GM19328 (cell line): ENCODE results near the gene MCF2L.

Experiments
- ATAC-seq: cut with Tn5 transposase; IDR thresholded peaks from one replicate; pipeline ENCODE4 v1.9.1; 2021; ENCODE audit warnings: mild to moderate bottlenecking, moderate library complexity; ENCODE audit not compliant: unreplicated experiment

Gene MCF2L

GRCh38 chr13:113060557-113061270, 91.7 kb downstream of the MCF2L start:
- ATAC-seq, result no peak

GRCh38 chr13:113061271-113061625, 92.2 kb downstream of the MCF2L start:
- ATAC-seq, result no peak

- no peak for ATAC-seq
Measured at GRCh38 chr13:113061796-113062425, 92.9 kb downstream of the MCF2L start.

GRCh38 chr13:113062691-113063090, 93.7 kb downstream of the MCF2L start:
- ATAC-seq, result no peak

GRCh38 chr13:113063091-113063491, 94.1 kb downstream of the MCF2L start:
- ATAC-seq, result no peak

- ATAC-seq, result no peak
Measured at GRCh38 chr13:113064000-113064533, 95.1 kb downstream of the MCF2L start.

GRCh38 chr13:113064534-113065405, 95.8 kb downstream of the MCF2L start:
- ATAC-seq, result no peak

GRCh38 chr13:113065406-113066141, 96.6 kb downstream of the MCF2L start:
- no peak for ATAC-seq

- no peak for ATAC-seq
Measured at GRCh38 chr13:113066142-113066455, 97.1 kb downstream of the MCF2L start.

GRCh38 chr13:113066746-113067145, 97.7 kb downstream of the MCF2L start:
- ATAC-seq, result no peak

GRCh38 chr13:113069861-113070805, 101.1 kb downstream of the MCF2L start:
- no peak for ATAC-seq

GRCh38 chr13:113070855-113071254, 101.8 kb downstream of the MCF2L start:
- ATAC-seq, result no peak

- no peak for ATAC-seq
Measured at GRCh38 chr13:113072376-113072775, 103.4 kb downstream of the MCF2L start.

GRCh38 chr13:113073942-113074341, 104.9 kb downstream of the MCF2L start:
- no peak for ATAC-seq

GRCh38 chr13:113074401-113074800, 105.4 kb downstream of the MCF2L start:
- no peak for ATAC-seq

- no peak for ATAC-seq
Measured at GRCh38 chr13:113074876-113075275, 105.9 kb downstream of the MCF2L start.

- no peak for ATAC-seq
Measured at GRCh38 chr13:113075711-113076110, 106.7 kb downstream of the MCF2L start.

GRCh38 chr13:113076681-113077401, 107.8 kb downstream of the MCF2L start:
- no peak for ATAC-seq

- no peak for ATAC-seq
Measured at GRCh38 chr13:113077566-113077952, 108.5 kb downstream of the MCF2L start.
